ENCODE data around the gene GCK.

Gene GCK

GRCh38 chr7:44222074-44222473, 32.8 kb upstream of the GCK start:
- Histone ChIP-seq H3K27me3 (ENCODE audit: control insufficient read depth in 1 of 2, insufficient read depth in 2 of 2, low read length in 2 of 2) (peaks cover 14 to 15% of the 10 kb centered on the region in 2 donors), H3K4me3 (ENCODE audit: low read length in 2 of 2) (no peak overlapping the region), H3K4me1 (ENCODE audit: control insufficient read depth, insufficient read depth, low read length) (no peaks in the 10 kb centered on the region), H3K9me3 (ENCODE audit: control insufficient read depth in 2 of 2, low read length in 2 of 2) (peaks cover 0 to 2% of the 10 kb centered on the region in 2 donors), H3K36me3 (ENCODE audit: control insufficient read depth in 2 of 2, insufficient read depth in 2 of 2, low read length in 2 of 2) (no peaks in the 10 kb centered on the region), H3K27ac (ENCODE audit: low read length) (no peak overlapping the region), H3K9ac (ENCODE audit: low read length in 2 of 2) (no peak overlapping the region)

- Histone ChIP-seq H3K4me3 (ENCODE audit: low read length in 2 of 2) (no peak overlapping the region), H3K36me3 (ENCODE audit: control insufficient read depth in 2 of 2, insufficient read depth in 2 of 2, low read length in 2 of 2) (no peaks in the 10 kb centered on the region), H3K27ac (ENCODE audit: low read length) (no peak overlapping the region), H3K4me1 (ENCODE audit: control insufficient read depth, insufficient read depth, low read length) (no peaks in the 10 kb centered on the region), H3K9me3 (ENCODE audit: control insufficient read depth in 2 of 2, low read length in 2 of 2) (peaks cover 0 to 2% of the 10 kb centered on the region in 2 donors), H3K27me3 (ENCODE audit: control insufficient read depth in 1 of 2, insufficient read depth in 2 of 2, low read length in 2 of 2) (peaks cover 12 to 13% of the 10 kb centered on the region in 2 donors), H3K9ac (ENCODE audit: low read length in 2 of 2) (no peak overlapping the region)
Measured at GRCh38 chr7:44221231-44221791, 32.1 kb upstream of the GCK start.

DNA sequence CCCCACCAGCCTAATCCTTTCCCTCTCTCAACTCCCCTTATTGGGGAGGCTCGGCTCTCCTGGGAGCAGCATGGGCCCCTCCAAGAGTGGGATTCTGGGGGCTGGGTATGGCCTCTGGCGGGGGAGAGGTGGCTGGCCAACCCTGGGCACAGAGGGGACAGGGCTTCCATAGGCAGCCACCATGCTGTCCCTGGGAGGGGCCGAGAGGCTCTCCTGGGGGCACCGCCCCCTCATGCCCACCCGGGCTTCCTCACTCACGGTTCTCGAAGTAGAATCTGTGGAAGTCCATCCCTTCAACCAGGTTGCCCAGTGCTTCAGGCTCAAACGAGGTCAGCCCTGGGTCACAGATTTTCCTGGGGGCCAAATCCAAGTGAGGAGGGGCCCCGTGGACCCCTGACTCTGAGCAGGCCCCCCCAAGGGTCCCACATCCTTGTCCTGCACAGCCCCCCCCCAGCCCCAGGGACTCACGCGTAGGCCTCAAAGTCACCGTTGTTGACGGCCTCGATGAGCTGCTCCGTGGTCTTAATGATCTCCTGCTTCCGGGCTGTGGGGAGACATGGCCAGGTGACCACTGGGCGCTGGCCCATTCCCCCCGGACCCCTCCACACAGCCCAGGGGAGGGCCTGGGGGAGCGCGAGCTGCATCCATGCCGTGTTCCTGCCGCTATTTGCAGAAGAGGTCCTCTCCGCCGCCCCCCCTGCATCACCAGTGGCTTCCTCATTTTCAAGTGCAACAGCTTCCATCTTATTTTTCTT, 31.3 kb upstream of the GCK start:
- H3K27me3 ChIP-seq (ENCODE audit: control insufficient read depth in 1 of 2, insufficient read depth in 2 of 2, low read length in 2 of 2) = peaks cover 4 to 8% of the 10 kb centered on the region in 2 donors
- H3K27ac ChIP-seq (ENCODE audit: low read length) = no peak overlapping the region
- no peaks in the 10 kb centered on the region for H3K36me3 ChIP-seq (ENCODE audit: control insufficient read depth in 2 of 2, insufficient read depth in 2 of 2, low read length in 2 of 2)
- H3K9me3 ChIP-seq (ENCODE audit: control insufficient read depth in 2 of 2, low read length in 2 of 2) = peaks cover 0 to 2% of the 10 kb centered on the region in 2 donors
- no peak overlapping the region for H3K9ac ChIP-seq (ENCODE audit: low read length in 2 of 2)
- H3K4me1 ChIP-seq (ENCODE audit: control insufficient read depth, insufficient read depth, low read length) = no peaks in the 10 kb centered on the region
- H3K4me3 ChIP-seq (ENCODE audit: low read length in 2 of 2) = no peak overlapping the region

- H3K27ac ChIP-seq (ENCODE audit: low read length) = no peak overlapping the region
- H3K36me3 ChIP-seq (ENCODE audit: control insufficient read depth in 2 of 2, insufficient read depth in 2 of 2, low read length in 2 of 2) = no peaks in the 10 kb centered on the region
- peaks cover 0 to 2% of the 10 kb centered on the region in 2 donors for H3K9me3 ChIP-seq (ENCODE audit: control insufficient read depth in 2 of 2, low read length in 2 of 2)
- no peak overlapping the region for H3K4me3 ChIP-seq (ENCODE audit: low read length in 2 of 2)
- no peak overlapping the region for H3K9ac ChIP-seq (ENCODE audit: low read length in 2 of 2)
- H3K4me1 ChIP-seq (ENCODE audit: control insufficient read depth, insufficient read depth, low read length) = no peaks in the 10 kb centered on the region
- H3K27me3 ChIP-seq (ENCODE audit: control insufficient read depth in 1 of 2, insufficient read depth in 2 of 2, low read length in 2 of 2) = peaks cover 2 to 3% of the 10 kb centered on the region in 2 donors
Measured at GRCh38 chr7:44220046-44220357, 30.8 kb upstream of the GCK start.

DNA sequence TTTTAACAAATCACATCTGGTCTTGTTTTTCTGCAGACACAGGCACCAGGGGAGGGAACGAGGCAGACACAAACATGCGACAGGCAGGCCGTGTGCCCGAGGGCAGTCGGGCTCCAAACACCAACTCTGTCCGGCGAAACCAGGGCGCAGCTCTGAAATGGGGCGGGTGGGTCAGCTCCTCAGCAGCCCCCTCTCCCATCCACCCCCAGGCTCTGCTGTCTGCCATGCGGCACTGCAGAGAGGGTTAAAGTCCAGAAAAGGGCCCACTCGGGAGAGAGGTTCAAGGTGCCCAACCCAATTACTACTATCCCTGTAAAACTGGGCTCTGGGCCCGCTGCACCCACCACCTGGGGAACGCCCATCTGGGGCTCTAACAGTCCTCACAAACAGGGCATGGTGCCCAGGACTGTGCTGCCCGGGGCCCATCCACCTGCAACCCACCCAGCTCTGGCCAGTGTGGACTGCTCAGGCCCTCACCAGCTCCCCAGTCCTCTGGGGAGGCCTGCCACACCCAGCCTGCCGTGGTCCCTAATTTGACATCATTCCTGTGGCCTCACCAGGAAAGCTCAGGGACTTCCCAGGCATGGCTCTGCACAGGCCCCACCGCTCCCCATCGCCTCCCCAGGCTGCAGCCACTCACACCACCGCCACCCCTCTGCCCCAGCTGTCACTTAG, 30.3 kb upstream of the GCK start:
- Histone ChIP-seq H3K27me3 (ENCODE audit: control insufficient read depth in 1 of 2, insufficient read depth in 2 of 2, low read length in 2 of 2) (peaks cover 2% of the 10 kb centered on the region in 2 donors), H3K4me1 (ENCODE audit: control insufficient read depth, insufficient read depth, low read length) (no peaks in the 10 kb centered on the region), H3K4me3 (ENCODE audit: low read length in 2 of 2) (no peak overlapping the region), H3K27ac (ENCODE audit: low read length) (no peak overlapping the region), H3K36me3 (ENCODE audit: control insufficient read depth in 2 of 2, insufficient read depth in 2 of 2, low read length in 2 of 2) (no peaks in the 10 kb centered on the region), H3K9me3 (ENCODE audit: control insufficient read depth in 2 of 2, low read length in 2 of 2) (peaks cover 0 to 2% of the 10 kb centered on the region in 2 donors), H3K9ac (ENCODE audit: low read length in 2 of 2) (no peak overlapping the region)

GRCh38 chr7:44218418-44219201, 29.4 kb upstream of the GCK start:
- no peaks in the 10 kb centered on the region for H3K4me1 ChIP-seq (ENCODE audit: control insufficient read depth, insufficient read depth, low read length)
- no peaks in the 10 kb centered on the region for H3K27me3 ChIP-seq (ENCODE audit: control insufficient read depth in 1 of 2, insufficient read depth in 2 of 2, low read length in 2 of 2)

DNA sequence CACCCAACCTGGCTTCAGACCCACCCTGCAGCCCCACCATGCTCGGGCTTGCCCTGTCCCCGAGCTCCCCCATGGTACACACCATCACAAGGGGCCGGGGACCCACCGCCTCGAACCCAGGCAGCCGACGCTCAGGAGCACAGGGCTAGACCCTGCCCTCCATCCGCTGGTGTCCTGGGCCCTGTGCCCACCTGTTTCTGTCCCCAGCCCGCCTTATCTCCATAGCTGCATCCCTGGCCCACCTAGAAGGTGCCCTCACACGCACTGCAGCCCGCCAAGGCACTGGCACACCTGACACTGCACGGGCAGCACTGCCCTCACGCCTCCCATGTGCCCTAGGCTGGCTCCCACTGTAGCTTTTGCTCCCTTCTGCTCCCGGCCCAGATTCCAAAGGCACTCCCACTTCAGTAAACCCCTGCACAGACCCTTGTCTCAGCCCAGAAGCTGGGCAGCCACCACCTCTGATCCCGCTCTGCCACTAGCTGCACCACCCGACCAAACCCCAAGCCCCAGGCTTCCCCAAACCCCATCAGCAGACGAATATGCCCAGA, 28.7 kb upstream of the GCK start:
- H3K4me1 ChIP-seq (ENCODE audit: control insufficient read depth, insufficient read depth, low read length) = no peaks in the 10 kb centered on the region
- H3K27ac ChIP-seq (ENCODE audit: low read length) = no peak overlapping the region

More at GRCh38 chr7:44218418-44219201, 29.4 kb upstream of the GCK start:
- no peaks in the 10 kb centered on the region for H3K36me3 ChIP-seq (ENCODE audit: control insufficient read depth in 2 of 2, insufficient read depth in 2 of 2, low read length in 2 of 2)
- H3K9me3 ChIP-seq (ENCODE audit: control insufficient read depth in 2 of 2, low read length in 2 of 2) = peaks cover 0 to 2% of the 10 kb centered on the region in 2 donors
- H3K27ac ChIP-seq (ENCODE audit: low read length) = no peak overlapping the region
- H3K9ac ChIP-seq (ENCODE audit: low read length in 2 of 2) = no peak overlapping the region
- H3K4me3 ChIP-seq (ENCODE audit: low read length in 2 of 2) = no peak overlapping the region

DNA sequence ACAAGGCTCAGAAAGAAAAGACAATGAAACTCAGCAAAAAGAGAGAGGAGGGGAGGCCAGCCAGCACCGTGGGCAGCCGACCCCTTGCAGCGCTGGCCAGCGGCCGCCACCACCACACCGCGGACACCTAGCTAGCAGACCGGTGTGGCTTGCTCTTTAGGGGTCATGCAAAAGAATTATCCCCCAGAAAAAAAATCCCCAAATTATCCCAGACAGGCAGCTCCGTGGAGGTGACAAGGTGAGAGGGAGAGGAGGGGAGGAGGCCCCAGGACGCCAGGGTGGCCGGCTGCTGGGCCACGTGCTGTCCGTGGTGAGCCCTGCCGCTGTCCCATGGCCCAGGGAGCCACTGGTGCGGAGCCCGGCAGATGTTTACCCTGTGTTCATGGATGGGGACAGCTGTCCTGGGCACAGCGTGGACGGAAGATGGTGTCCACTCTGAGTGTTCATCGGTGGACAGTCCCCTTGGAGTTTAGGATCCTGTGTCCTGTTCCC, 28.0 kb upstream of the GCK start:
- peaks cover 1 to 6% of the 10 kb centered on the region in 2 donors for H3K36me3 ChIP-seq (ENCODE audit: control insufficient read depth in 2 of 2, insufficient read depth in 2 of 2, low read length in 2 of 2)
- H3K4me1 ChIP-seq (ENCODE audit: control insufficient read depth, insufficient read depth, low read length) = no peaks in the 10 kb centered on the region
- H3K9ac ChIP-seq (ENCODE audit: low read length in 2 of 2) = no peak overlapping the region
- H3K9me3 ChIP-seq (ENCODE audit: control insufficient read depth in 2 of 2, low read length in 2 of 2) = peaks cover 0 to 2% of the 10 kb centered on the region in 2 donors
- H3K27ac ChIP-seq (ENCODE audit: low read length) = no peak overlapping the region
- H3K27me3 ChIP-seq (ENCODE audit: control insufficient read depth in 1 of 2, insufficient read depth in 2 of 2, low read length in 2 of 2) = no peaks in the 10 kb centered on the region
- H3K4me3 ChIP-seq (ENCODE audit: low read length in 2 of 2) = no peak overlapping the region

More for the DNA sequence above, 28.7 kb upstream of the GCK start:
- Histone ChIP-seq H3K27me3 (ENCODE audit: control insufficient read depth in 1 of 2, insufficient read depth in 2 of 2, low read length in 2 of 2) (no peaks in the 10 kb centered on the region), H3K4me3 (ENCODE audit: low read length in 2 of 2) (no peak overlapping the region), H3K9ac (ENCODE audit: low read length in 2 of 2) (no peak overlapping the region), H3K9me3 (ENCODE audit: control insufficient read depth in 2 of 2, low read length in 2 of 2) (peaks cover 0 to 2% of the 10 kb centered on the region in 2 donors), H3K36me3 (ENCODE audit: control insufficient read depth in 2 of 2, insufficient read depth in 2 of 2, low read length in 2 of 2) (peaks cover 0 to 5% of the 10 kb centered on the region in 2 donors)

DNA sequence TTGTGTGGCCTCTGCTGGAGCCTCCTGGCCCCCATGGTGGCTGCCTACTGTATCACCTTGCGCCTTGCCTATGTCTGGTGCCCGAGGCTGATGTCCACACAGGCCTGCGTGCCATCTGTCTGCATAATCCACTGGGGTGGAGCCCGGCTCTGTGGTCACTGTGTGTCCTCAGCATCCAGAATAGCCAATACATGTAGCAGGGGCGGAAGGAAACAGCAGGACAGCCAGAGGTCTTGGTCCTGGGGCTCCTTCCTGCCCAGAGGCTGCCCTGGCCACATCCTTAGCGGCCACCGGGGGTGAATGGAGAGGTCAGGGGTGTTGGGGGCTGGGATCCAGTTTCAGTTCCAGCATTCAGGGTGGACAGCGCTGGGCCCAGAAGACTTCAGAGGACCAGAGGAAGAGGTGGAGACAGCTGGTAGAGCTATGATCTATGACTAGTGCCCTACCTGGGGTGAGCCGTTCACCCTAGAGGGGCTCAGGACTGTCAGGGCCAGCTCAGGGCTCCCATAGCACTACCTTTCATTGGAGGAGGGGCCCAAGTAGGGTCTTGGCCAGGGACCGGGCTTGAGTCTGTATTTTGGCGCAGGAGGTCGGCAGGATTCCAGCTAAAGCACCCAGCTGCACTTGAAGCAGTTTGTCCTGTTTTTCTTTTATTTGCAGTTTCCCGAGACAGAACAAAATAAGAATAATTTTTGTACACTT, 27.4 kb upstream of the GCK start:
- Histone ChIP-seq H3K27ac (ENCODE audit: low read length) (no peak overlapping the region), H3K36me3 (ENCODE audit: control insufficient read depth in 2 of 2, insufficient read depth in 2 of 2, low read length in 2 of 2) (peaks cover 7 to 10% of the 10 kb centered on the region in 2 donors), H3K9me3 (ENCODE audit: control insufficient read depth in 2 of 2, low read length in 2 of 2) (peaks cover 0 to 2% of the 10 kb centered on the region in 2 donors), H3K27me3 (ENCODE audit: control insufficient read depth in 1 of 2, insufficient read depth in 2 of 2, low read length in 2 of 2) (no peaks in the 10 kb centered on the region), H3K9ac (ENCODE audit: low read length in 2 of 2) (no peak overlapping the region), H3K4me1 (ENCODE audit: control insufficient read depth, insufficient read depth, low read length) (no peaks in the 10 kb centered on the region), H3K4me3 (ENCODE audit: low read length in 2 of 2) (no peak overlapping the region)

- Histone ChIP-seq H3K9me3 (ENCODE audit: control insufficient read depth in 2 of 2, low read length in 2 of 2) (peaks cover 0 to 2% of the 10 kb centered on the region in 2 donors), H3K4me1 (ENCODE audit: control insufficient read depth, insufficient read depth, low read length) (no peaks in the 10 kb centered on the region), H3K4me3 (ENCODE audit: low read length in 2 of 2) (no peak overlapping the region), H3K27me3 (ENCODE audit: control insufficient read depth in 1 of 2, insufficient read depth in 2 of 2, low read length in 2 of 2) (no peaks in the 10 kb centered on the region), H3K36me3 (ENCODE audit: control insufficient read depth in 2 of 2, insufficient read depth in 2 of 2, low read length in 2 of 2) (peaks cover 14 to 16% of the 10 kb centered on the region in 2 donors), H3K27ac (ENCODE audit: low read length) (no peak overlapping the region), H3K9ac (ENCODE audit: low read length in 2 of 2) (no peak overlapping the region)
Measured at GRCh38 chr7:44216019-44216418, 26.8 kb upstream of the GCK start.
